HEK293T (cell line): ENCODE measurements around the gene NET1.

Experiments
- ARNT ChIP-seq: fragments of 450-650 bp; IDR thresholded peaks from 2 replicates; pipeline ENCODE4 v1.6.1; 2017; ENCODE audit warnings: mild to moderate bottlenecking
- BHLHE40 ChIP-seq: fragments of 450-650 bp; IDR thresholded peaks from 2 replicates; pipeline ENCODE4 v1.6.1; 2016; ENCODE audit warnings: mild to moderate bottlenecking, moderate library complexity, borderline replicate concordance
- CTBP1 ChIP-seq: fragments of 450-650 bp; IDR thresholded peaks from 2 replicates; pipeline ENCODE4 v1.6.1; 2016; ENCODE audit warnings: borderline replicate concordance
- ELF4 ChIP-seq: fragments of 450-650 bp; IDR thresholded peaks from 2 replicates; pipeline ENCODE4 v1.6.1; 2017; ENCODE audit warnings: antibody characterized with exemption
- FOXA1 ChIP-seq: fragments of 450-650 bp; IDR thresholded peaks from 2 replicates; pipeline ENCODE4 v1.6.1; 2016; ENCODE audit warnings: mild to moderate bottlenecking
- FOXK2 ChIP-seq: fragments of 450-650 bp; IDR thresholded peaks from 2 replicates; pipeline ENCODE4 v1.6.1; 2016; ENCODE audit warnings: mild to moderate bottlenecking
- FOXM1 ChIP-seq: fragments of 450-650 bp; IDR thresholded peaks from 2 replicates; pipeline ENCODE4 v1.6.1; 2017; ENCODE audit warnings: mild to moderate bottlenecking, borderline replicate concordance
- HDGF ChIP-seq: fragments of 450-650 bp; IDR thresholded peaks from 2 replicates; pipeline ENCODE4 v1.6.1; 2017; ENCODE audit warnings: antibody characterized with exemption, borderline replicate concordance
- L3MBTL2 ChIP-seq: fragments of 450-650 bp; conservative IDR thresholded peaks from 2 replicates; pipeline ENCODE4 v1.6.1; 2016; ENCODE audit warnings: mild to moderate bottlenecking
- SP1 ChIP-seq: fragments of 450-650 bp; IDR thresholded peaks from 2 replicates; pipeline ENCODE4 v1.6.1; 2017
- SUZ12 ChIP-seq: fragments of 450-650 bp; IDR thresholded peaks from 2 replicates; pipeline ENCODE4 v1.6.1; 2016; ENCODE audit warnings: mild to moderate bottlenecking
- TARDBP ChIP-seq: fragments of 450-650 bp; IDR thresholded peaks from 2 replicates; pipeline ENCODE4 v1.6.1; 2016
- TF ChIP-seq, protein P1 (sequence below): fragments of 450-650 bp; IDR thresholded peaks from 2 replicates; pipeline ENCODE4 v1.6.1; 2016

DNA sequence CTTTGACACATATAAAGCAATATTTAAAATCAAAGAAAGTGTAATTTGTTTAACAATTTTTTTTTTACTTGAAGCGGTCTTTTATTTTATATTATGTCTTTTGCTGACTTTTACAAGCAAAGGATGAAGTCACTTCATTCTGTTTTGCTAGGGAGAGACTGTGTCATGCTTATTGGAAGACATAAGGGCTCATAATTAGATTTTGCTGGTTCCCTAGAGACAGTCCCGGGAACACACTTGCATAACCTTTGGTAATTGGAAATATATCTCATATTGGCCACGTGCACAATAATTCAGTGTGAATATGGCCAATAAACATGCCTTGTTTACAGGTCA is 448 bp upstream of the NET1 start:
- TF ChIP-seq SP1 (no peak), ARNT (no peak), FOXA1 (no peak), SUZ12 (no peak), TARDBP (no peak), BHLHE40 (no peak), FOXK2 (no peak), CTBP1 (no peak), ELF4 (no peak), HDGF (no peak), L3MBTL2 (0 out of 2 replicates have a peak, but pooled peaks have one; percentile 3), FOXM1 (no peak)
- TF ChIP-seq, protein P1, sequence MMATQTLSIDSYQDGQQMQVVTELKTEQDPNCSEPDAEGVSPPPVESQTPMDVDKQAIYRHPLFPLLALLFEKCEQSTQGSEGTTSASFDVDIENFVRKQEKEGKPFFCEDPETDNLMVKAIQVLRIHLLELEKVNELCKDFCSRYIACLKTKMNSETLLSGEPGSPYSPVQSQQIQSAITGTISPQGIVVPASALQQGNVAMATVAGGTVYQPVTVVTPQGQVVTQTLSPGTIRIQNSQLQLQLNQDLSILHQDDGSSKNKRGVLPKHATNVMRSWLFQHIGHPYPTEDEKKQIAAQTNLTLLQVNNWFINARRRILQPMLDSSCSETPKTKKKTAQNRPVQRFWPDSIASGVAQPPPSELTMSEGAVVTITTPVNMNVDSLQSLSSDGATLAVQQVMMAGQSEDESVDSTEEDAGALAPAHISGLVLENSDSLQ: no peak
